Duodenal mucosa (tissue), 2 donors: ENCODE results near the gene CNOT11.
"Not testable (repeated sequence)": the region's sequence is repeated elsewhere in the genome, so short reads cannot be mapped to it uniquely, and the experiment has no call there.

Experiments
- H3K27ac ChIP-seq: one replicate; pipeline ENCODE4 v1.7.0; 2013; ENCODE audit warnings: low read depth, low read length
- H3K27me3 ChIP-seq, 2 donors: one replicate each; pipeline ENCODE4 v1.7.0; 2013; ENCODE audit warnings: low read length in 2 of 2, control low read depth in 1 of 2; ENCODE audit not compliant: insufficient read depth in 2 of 2, control insufficient read depth in 1 of 2
- H3K36me3 ChIP-seq, 2 donors: one replicate each; pipeline ENCODE4 v1.7.0; 2013; ENCODE audit warnings: low read length in 2 of 2, control low read depth in 1 of 2; ENCODE audit not compliant: insufficient read depth in 2 of 2, control insufficient read depth in 1 of 2
- H3K4me1 ChIP-seq, 2 donors: one replicate each; pipeline ENCODE4 v1.7.0; 2013; ENCODE audit warnings: low read length in 2 of 2, control low read depth in 1 of 2; ENCODE audit not compliant: insufficient read depth in 2 of 2, control insufficient read depth in 1 of 2
- H3K4me3 ChIP-seq, 2 donors: one replicate each; pipeline ENCODE4 v1.7.0; 2013; ENCODE audit warnings: low read length in 2 of 2, low read depth in 1 of 2
- H3K9ac ChIP-seq, 2 donors: one replicate each; pipeline ENCODE4 v1.7.0; 2013; ENCODE audit warnings: low read length in 2 of 2, low read depth in 1 of 2
- H3K9me3 ChIP-seq, 2 donors: one replicate each; pipeline ENCODE4 v1.7.0; 2013; ENCODE audit warnings: low read length in 2 of 2, control low read depth in 1 of 2; ENCODE audit not compliant: control insufficient read depth in 1 of 2

CNOT11 gene

DNA sequence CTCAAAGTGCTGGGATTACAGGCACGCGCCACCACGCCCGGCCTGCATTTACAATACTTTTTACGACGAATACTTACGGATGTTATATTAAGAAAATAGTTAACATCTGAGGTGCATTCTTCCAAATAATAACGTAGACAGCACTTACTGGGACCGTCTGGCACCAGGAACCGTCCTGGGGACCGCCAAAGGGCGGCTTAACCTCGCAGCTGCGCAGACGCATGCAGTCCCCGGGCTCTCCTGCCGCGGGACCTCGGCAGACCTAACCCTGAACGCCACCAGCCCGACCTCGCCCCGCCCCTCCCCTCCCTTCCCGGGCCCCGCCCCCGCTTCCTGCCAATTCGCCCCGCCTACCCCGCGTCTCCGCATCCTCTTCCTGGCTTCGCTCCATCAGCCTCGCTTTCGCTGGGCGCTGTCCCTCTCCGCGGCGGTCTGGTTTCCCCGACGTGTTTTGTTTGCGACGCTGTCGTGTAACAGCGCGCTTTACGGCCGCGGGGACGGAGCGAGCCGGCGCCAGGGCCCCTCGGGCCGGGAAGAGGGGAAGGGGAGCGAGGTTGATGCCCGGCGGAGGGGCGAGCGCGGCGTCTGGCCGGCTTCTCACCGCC is at the start of gene CNOT11:
Gene CNOT11 (plus strand): TSS at position 479 of the 605 bp plus-strand sequence. CDS start 79 bp downstream, at position 558.
- H3K27ac ChIP-seq, result peak within 1 kb of the TSS; percentile 88
- peaks cover 0 to 5% of the 10 kb centered on the region in 2 donors for H3K36me3 ChIP-seq
- no peaks in the 10 kb centered on the region for H3K9me3 ChIP-seq
- peaks cover 21 to 32% of the 10 kb centered on the region in 2 donors for H3K4me1 ChIP-seq
- peak within 1 kb of the TSS; percentile 76 to 89 for H3K9ac ChIP-seq
- H3K4me3 ChIP-seq, result peak within 1 kb of the TSS; percentile 83 to 96
- H3K27me3 ChIP-seq, result no peaks in the 10 kb centered on the region

GRCh38 chr2:101204400-101205115 is 48.1 kb upstream of the CNOT11 start:
- Histone ChIP-seq H3K27me3 (no peaks in the 10 kb centered on the region), H3K9ac (no peak overlapping the region), H3K27ac (no peak overlapping the region), H3K4me3 (no peak overlapping the region), H3K36me3 (no peaks in the 10 kb centered on the region), H3K4me1 (no peaks in the 10 kb centered on the region), H3K9me3 (peaks cover 0 to 3% of the 10 kb centered on the region in 2 donors)

GRCh38 chr2:101205521-101206479 is 46.9 kb upstream of the CNOT11 start:
- Histone ChIP-seq H3K9me3 (peaks cover 0 to 3% of the 10 kb centered on the region in 2 donors), H3K27me3 (no peaks in the 10 kb centered on the region), H3K4me1 (no peaks in the 10 kb centered on the region), H3K4me3 (peak overlapping the region; percentile 41 to 57), H3K9ac (no peak overlapping the region), H3K27ac (no peak overlapping the region), H3K36me3 (no peaks in the 10 kb centered on the region)

GRCh38 chr2:101208830-101209229 is 43.9 kb upstream of the CNOT11 start:
- Histone ChIP-seq H3K27ac (no peak overlapping the region), H3K4me3 (no peak overlapping the region), H3K4me1 (no peaks in the 10 kb centered on the region), H3K9ac (no peak overlapping the region), H3K27me3 (no peaks in the 10 kb centered on the region), H3K36me3 (no peaks in the 10 kb centered on the region), H3K9me3 (peaks cover 0 to 3% of the 10 kb centered on the region in 2 donors)

DNA sequence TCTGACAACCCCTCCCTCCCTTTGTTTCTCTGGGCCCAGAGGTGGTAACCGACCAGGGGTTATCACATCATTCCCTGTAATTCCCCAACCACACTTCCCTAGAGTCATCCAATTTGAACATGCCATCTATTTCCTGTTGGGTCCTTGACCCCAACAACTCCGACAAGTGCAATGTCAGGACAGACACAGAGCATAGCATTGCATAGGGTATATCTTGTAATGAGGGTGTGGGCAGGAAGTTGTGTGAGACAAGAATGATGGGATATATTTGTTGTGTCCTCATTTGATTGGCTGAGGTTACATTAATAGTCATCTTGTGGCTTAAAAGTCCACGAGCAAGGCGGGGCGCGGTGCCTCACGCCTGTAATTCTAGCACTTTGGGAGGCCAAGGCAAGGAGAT is 33.4 kb upstream of the CNOT11 start:
- peaks cover 0 to 3% of the 10 kb centered on the region in 2 donors for H3K4me1 ChIP-seq
- H3K4me3 ChIP-seq, result no peak overlapping the region
- H3K27me3 ChIP-seq, result no peaks in the 10 kb centered on the region
- H3K9me3 ChIP-seq, result no peaks in the 10 kb centered on the region
- H3K36me3 ChIP-seq, result no peaks in the 10 kb centered on the region
- H3K9ac ChIP-seq, result no peak overlapping the region
- no peak overlapping the region for H3K27ac ChIP-seq

- H3K27ac ChIP-seq, H3K36me3 ChIP-seq, H3K9ac ChIP-seq, H3K4me3 ChIP-seq, H3K27me3 ChIP-seq, H3K9me3 ChIP-seq, H3K4me1 ChIP-seq: not testable (repeated sequence)
Measured at GRCh38 chr2:101220091-101220490, 32.6 kb upstream of the CNOT11 start.

GRCh38 chr2:101223814-101224231 is 28.9 kb upstream of the CNOT11 start:
- peak overlapping the region in 1 of 2 donors; percentile 2 for H3K4me3 ChIP-seq
- no peak overlapping the region for H3K9ac ChIP-seq
- no peak overlapping the region for H3K27ac ChIP-seq
- peaks cover 0 to 4% of the 10 kb centered on the region in 2 donors for H3K4me1 ChIP-seq
- H3K9me3 ChIP-seq, result no peaks in the 10 kb centered on the region
- no peaks in the 10 kb centered on the region for H3K36me3 ChIP-seq
- no peaks in the 10 kb centered on the region for H3K27me3 ChIP-seq

DNA sequence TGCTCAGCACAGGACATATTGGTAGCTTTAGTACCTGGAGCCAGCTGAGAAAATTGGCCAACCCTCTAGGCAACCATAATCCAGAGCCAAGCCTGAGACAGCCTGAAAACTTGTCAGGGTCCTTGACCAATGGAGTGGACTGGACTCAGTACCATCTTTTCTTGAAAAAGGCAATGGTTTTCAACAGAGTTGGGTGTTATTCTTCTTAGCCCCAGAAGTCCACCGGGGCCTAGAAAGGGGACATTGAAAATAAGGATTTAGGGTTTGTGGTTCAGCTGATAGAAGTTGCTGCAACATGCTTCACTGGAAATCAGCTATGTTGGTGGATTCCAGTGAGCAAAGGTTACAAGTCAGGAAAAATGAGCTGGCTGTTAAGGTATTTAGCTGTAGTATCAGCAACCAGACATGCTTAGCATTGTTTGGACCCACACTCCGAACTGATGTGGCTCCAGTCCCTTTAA is 22.1 kb upstream of the CNOT11 start:
- no peak overlapping the region for H3K9ac ChIP-seq
- H3K4me3 ChIP-seq, result no peak overlapping the region
- H3K27ac ChIP-seq, result no peak overlapping the region

DNA sequence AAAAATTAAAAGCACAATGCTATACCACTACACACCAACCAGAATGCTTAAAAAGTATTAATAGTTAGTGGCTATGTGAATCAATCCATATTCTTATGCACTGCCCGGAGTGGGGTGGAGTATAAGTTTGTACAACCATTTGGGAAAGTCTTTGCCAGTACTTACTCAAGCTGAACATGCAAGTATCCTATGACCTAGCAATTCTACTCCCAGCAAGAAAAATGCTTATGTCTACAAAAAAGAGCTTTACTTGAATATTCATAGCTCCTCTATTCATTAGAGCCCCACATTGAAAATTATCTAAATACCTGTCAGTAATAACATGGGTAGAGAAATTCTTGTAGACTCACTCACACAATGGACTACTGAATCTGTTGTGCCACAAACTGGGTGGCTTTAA is 21.4 kb upstream of the CNOT11 start:
- Histone ChIP-seq H3K4me3 (no peak overlapping the region), H3K4me1 (peaks cover 5 to 14% of the 10 kb centered on the region in 2 donors), H3K9ac (no peak overlapping the region), H3K27me3 (no peaks in the 10 kb centered on the region), H3K36me3 (no peaks in the 10 kb centered on the region), H3K9me3 (peaks cover 0 to 9% of the 10 kb centered on the region in 2 donors), H3K27ac (no peak overlapping the region)

More for the DNA sequence above, 22.1 kb upstream of the CNOT11 start:
- peaks cover 0 to 9% of the 10 kb centered on the region in 2 donors for H3K9me3 ChIP-seq
- peaks cover 5 to 14% of the 10 kb centered on the region in 2 donors for H3K4me1 ChIP-seq
- no peaks in the 10 kb centered on the region for H3K36me3 ChIP-seq
- no peaks in the 10 kb centered on the region for H3K27me3 ChIP-seq
